GM18526 (cell line): ENCODE results near the gene KRTAP5-5.

Experiments used
- POLR2A ChIP-seq: IDR thresholded peaks from 3 replicates; pipeline ENCODE4 v1.6.1; 2011; ENCODE audit not compliant: insufficient read length; ENCODE audit errors: extremely low read depth

KRTAP5-5 gene

DNA sequence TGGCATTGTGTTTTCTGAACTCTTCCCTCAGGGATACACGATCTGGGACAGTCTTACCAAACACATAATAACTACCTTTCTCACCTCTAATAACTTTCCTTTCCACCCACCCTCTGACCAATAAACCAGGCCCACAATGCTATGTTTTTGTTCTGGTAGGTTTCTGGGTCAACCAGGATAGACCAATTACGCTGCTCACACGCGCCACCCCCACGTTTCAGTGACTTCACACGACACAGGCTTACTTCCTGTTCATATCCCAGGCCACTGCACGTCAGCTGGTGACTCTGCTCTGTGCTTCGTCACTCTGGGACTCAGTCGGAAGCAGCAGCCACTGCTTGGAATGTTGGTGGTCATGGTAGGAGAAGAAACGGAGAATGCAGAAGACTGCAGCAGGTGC is 10.1 kb upstream of the KRTAP5-5 start:
- TF ChIP-seq POLR2A, result no peak

DNA sequence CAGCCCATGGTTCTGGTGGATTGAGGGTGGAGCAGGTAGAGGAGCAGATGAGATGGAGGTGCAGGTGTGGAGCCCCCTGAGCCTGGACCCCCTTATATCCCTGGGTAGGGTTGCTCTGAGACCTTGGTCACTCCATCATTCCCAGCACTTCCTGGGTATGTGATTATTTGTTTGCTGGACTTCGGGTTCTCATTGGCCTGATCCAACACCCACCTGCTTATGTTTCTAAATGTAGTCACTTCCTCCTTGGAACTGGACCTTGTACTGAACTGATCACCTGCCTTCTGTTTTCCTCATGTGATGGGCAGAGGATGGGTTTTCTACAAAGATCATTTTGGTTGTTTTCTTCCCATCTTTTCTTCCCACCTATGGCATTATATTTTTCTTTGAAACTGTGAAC is 7.5 kb upstream of the KRTAP5-5 start, which contains the start of gene KRTAP5-4:
KRTAP5-4 (minus strand) TSS at position 53 of the 400 bp plus-strand sequence; CDS start at position 8, 45 bp downstream.
- no peak for TF ChIP-seq POLR2A

DNA sequence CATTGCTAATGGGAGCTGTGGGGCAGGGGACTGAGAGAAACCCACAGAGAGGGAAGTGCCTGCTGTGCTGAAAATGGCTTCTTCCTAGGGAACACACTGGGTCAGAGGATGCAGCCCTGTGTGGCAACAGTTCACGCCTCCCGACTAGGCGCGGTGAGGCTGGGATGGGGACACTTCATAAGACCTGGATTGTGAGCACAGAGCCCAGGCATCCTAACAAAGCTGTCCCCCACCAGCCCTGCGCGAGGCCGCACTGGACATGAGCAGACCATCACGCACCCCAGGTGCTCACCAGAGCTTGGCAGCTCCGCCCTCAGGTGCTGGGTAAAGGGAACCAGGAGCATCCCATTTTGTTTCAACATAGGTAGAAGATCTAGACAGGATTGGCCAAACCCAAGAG is 5.9 kb upstream of the KRTAP5-5 start:
- no peak for TF ChIP-seq POLR2A

DNA sequence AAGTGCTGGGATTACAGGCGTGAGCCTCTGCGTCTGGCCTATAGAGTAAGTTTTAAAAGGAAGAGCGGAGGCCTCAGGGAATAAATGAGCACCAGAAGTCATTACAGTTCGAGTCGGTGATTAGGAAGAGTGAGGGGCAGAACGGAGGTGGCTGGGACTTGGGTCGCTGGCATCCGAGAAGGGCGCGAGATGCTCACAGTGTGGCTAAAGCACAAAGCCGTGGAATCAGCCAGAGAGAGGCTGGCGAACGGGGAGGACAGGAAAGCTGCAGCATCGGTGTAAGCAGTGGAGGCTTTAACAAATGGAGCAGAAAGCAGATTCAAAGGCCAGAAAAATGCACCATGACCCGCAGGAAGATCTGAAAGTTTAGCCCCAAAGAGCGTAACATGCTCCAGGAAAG is 5.0 kb upstream of the KRTAP5-5 start:
- no peak for TF ChIP-seq POLR2A

DNA sequence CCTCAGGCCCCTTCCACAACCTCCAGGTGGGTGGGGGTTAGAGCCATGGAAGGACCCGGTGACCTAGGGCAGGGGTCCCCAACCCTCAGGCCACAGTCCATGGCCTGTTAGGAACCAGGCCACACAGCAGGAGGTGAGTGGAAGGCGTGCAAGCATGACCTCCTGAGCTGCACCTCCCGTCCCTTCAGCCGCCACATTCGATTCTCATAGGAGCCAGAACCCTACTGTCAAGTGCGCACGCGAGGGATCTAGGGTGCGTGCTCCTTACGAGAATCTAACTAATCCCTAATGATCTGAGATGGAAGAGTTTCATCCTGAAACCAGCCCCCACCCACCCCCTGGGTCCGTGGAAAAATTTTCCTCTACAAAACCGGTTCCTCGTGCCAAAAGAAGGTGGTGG is 4.0 kb upstream of the KRTAP5-5 start:
- no peak for TF ChIP-seq POLR2A

DNA sequence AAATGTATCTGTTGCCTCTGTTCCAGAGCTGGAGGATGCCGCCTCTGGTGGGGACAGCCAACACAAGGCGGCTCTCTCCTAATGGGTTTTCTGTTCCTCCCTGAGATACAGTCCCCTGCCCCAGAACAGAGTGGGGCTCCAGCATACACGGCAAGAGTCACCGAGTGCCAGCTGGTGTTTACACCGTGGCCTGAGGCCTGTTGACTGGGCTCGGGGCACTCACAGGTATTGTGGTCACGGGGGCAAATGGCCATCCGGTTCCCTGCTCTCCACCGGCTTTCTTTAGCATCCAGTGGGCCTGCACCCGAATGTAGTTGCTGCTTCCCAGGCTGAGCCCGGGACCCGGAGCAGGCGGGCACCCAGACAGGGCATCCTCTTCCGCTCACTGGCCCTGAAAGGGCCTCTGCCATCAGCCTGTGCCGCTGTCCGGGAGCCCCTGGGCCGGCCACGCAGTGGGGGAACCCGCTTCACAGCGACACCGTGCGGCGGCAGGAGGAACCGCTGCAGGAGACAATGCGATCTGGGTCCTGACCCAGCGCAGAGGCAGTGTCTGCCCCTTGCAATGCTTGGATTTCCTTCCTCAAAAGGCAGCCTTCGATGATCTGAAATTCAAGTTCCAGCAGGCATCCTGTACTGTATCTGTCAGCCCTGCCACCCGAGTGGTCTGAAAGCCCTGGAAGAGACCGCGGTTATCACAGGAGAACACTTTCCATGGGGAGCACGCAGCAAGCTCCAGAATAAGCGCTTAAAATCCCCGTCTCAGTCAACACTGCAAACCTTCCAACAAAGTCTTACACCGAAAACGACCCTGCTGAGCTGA is 859 bp upstream of the KRTAP5-5 start:
- no peak for TF ChIP-seq POLR2A

DNA sequence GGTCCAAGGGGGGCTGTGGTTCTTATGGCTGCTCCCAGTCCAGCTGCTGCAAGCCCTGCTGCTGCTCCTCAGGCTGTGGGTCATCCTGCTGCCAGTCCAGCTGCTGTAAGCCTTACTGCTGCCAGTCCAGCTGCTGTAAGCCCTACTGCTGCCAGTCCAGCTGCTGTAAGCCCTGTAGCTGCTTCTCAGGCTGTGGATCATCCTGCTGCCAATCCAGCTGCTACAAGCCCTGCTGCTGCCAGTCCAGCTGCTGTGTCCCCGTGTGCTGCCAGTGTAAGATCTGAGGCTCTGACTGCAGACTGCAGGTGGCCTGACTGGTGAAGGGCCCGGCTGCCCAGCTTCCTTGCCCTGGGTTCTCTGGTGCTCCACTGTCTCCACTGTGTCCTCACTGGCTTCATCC is 696 bp downstream of the KRTAP5-5 start:
- no peak for TF ChIP-seq POLR2A

DNA sequence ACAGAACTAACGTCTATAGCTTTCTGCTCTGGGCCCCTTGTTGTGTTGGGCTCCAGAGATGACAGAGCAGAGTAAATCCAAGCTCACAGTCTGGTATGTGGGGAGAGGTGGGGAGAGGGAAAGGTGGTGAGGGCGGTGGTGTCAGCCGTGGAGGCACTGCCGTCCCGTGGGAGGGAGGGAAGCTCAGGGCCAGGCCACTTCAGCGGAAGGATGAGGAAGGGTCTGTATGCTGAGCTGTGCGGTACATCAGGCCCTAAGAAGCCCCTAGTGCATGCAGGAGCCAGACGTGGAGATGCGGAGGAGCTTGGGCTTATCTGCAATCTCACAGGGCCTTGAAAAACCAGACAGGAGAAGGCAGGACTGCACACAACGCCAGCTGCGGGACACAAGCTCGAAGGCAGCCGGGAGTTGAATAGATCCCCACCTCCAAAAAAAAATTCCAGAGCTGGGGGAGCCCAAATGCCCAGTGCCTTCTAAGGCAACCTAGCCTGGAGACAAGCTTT is 1.5 kb downstream of the KRTAP5-5 start:
- TF ChIP-seq POLR2A, result no peak

DNA sequence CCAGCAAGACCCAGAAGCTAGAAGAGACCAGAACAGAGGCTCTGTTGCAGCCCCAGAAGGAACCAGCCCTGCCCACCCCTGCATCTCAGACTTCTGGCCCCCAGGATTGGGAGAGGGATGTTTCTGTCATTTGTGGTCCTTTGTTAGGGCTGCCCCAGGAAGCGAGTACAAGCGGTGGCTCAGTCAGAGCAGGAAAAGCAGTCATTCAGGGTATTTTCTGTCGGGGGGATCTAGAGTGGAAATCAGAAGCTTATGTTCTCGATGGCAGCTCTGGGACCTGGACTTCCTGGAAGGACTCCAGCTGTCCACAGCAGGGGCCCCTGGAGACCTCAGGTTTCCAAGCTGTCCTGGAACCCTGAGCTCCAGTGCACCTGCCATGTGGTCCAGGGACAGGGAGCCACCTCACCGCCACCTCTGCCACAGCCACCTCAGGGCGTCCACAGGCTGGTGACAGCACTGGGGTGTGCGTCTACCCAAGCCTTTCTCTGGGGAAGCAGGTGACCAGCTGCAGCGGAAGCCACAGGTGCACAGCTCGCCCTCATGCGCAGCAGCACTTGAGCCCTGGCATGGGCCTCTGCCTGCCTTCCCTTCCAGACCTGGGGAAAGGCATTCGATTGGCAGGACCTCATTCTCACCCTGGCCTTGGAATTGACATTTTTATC is 2.6 kb downstream of the KRTAP5-5 start:
- no peak for TF ChIP-seq POLR2A

DNA sequence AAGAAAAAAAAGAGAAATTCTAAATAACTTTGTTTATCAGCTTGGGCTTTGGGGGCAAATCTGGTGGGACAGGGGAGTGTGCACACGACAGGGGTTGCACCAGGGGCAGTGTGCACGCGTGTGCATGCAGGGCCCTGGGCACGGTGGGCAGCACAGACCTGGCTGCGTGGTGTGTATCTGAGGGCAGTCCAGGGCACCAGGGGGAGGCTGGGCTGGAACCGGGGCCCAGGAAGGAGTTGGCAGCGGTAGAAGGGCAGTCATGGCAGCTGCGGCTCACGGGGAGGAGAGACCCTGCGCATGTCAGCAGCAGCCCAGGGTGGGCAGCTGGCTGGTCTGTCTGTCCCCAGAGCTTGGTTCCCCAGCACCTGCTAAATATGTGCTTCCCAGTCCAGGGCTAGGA is 4.3 kb downstream of the KRTAP5-5 start:
- no peak for TF ChIP-seq POLR2A

DNA sequence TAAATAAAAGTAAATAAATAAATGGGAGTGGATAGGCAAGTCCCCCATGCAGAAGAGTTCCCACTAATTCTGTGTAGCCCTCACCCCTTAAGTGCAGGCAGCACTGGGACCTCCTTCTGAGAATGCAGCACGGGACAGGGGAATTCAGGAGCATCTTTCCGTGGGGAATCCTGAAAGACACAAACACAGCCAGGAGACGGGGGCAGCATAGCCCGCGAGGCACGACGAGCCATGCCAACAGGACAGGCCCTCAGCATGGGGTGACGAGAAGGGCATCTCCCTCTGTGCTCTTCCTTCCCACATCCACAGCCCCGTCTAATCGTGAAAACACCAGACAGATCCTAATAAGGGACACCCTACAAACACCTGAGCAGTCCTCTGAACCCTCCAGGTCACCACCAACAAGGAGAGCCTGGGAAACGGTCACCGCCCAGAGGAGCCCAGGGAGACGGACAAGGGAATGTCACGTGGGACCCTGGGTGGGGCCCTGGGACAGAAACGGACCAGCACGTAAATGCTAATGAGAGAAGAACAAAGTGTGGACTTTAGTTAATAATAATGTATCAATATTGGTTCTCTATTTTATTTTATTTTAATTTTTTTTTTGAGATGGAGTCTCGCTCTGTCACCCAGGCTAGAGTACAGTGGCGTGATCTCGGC is 6.8 kb downstream of the KRTAP5-5 start:
- no peak for TF ChIP-seq POLR2A

DNA sequence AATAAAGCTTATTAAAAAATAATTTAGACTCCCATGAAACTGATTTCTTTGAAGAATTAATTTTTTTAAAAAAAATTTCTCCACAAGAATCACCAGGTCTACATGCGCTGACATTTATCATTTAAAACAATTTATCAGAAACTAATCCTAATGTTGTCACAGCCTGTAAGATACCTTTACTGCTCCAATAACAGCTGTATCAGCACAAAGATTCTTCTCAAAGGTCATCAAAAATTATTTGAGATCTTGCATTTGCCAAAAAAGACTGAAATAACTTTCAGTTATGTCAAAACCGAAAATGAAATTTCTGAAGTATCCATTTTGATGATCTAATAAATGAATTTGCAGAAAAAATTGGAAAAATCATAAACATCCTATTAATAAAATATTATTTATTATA is 8.1 kb downstream of the KRTAP5-5 start:
- no peak for TF ChIP-seq POLR2A

DNA sequence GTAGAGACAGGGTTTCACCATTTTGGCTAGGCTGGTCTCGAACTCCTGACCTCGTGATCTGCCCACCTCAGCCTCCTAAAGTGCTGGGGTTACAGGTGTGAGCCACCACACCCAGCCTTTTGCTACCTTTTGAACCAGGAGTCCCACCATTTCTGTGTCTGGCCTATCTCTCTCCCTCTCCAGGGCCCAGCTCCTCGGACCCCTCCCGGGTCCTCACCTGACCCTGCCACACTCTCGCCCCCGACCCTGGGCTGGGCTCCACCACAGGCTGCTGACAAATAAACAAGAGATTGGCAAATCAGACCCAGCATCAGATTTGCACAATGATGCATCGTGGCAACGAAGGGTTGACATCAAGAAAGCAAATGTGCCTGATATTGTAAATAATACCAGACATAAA is 8.8 kb downstream of the KRTAP5-5 start:
- TF ChIP-seq POLR2A, result no peak

DNA sequence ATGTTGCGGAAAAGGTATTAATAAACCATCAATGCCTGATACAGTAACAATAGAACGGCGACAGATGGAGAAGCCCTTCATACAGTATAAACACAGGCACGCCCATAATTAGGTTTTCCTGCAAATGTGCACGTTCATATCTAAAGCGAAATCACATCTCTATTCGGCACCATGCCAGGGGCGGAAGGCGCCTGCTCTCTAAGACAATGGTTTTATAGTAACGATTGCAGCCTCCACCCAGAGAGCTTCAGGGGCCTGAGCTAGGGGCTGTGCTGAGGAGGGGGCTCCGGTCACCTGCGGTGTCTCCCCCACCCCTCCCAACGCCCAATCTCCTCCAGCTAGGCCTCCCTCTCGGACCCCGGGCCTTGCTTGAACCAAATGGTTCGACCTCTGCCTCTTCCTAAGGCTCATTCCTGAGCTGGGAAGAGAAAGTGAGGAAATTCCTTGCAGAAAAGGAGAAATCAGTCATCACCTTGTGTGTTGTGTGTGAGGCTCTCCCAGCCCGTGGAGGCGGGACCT is 9.6 kb downstream of the KRTAP5-5 start:
- no peak for TF ChIP-seq POLR2A

DNA sequence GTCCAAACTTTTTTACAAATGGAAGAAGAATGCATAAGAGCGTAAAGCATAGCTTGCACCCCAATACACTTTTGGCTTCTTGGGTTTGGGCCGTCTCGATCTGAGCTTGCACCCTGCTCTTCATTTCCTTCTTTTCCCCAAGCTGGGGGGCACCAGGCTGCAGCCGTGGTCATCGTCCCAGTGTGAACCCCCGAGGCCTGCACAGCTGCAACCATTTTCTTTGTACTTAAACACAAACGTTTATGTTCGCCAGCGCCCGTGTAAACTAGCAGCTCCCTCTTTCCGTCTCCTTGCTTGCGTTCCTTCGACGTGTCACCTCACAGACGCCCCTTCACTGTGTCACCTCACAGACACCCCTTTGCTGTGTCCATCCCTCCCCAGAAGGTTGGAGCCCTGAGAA is 10.1 kb downstream of the KRTAP5-5 start:
- TF ChIP-seq POLR2A, result no peak
